ENCODE measurements around the gene GNG12. TPM values are rescaled to one million over a fixed set of nuclear protein-coding genes. Genes with fewer than 3 reads are reported as not detected.

Gene GNG12
- total and polyA plus RNA-seq, 9 of the 15 experiments (the other 6 are each of a cell fraction or from before 2014, with no cell fraction given): 2.6 to 6.0 (median 4.1) TPM

DNA sequence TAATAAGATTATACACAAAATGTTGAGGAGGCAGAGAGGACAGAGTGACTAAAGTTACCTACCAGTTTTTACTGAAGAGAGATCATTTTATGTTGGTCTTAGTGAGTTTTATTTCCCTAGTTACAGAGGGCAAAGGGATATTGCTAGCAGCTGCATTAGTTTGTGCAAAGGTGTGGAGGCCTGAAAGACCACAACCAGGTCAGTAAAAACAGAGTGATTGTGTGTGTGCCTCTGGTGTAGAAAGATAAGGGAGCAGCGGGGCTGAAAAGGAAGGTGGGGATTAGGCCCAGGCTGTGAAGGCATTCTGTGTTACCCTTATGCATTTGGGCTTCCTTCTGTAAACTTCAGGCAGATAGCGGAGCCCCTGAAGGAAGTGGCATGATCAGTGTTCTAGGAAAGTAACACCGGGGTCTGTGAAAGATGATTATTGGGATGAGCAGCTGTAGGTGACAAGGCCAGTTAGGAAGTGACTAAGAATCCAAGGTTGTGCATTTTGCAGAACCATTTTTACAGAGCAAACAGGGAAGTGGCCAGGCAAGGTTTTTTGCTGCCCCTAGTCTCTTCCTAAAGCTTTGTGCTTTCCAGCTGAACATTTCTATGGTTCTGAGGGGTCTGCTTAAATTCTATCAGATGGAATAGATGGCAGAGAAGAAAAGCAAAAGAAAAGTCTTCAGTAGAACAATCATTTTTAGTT, 144.6 kb downstream of the GNG12 start (continued):
- TF ChIP-seq SLC30A9 (CRISPR knock-in tag; IDR thresholded peaks at IDR 0.05) (no peak), SETDB1 (IDR thresholded peaks at IDR 0.05; ENCODE audit: low read length) (no peak), NCOA4 (IDR thresholded peaks at IDR 0.05; ENCODE audit: partially characterized antibody) (no peak), ZNF174 (CRISPR knock-in tag; IDR thresholded peaks at IDR 0.05) (no peak), SREBF2 (CRISPR knock-in tag; IDR thresholded peaks at IDR 0.05) (no peak), POU5F1 (IDR thresholded peaks at IDR 0.05; ENCODE audit: borderline replicate concordance, low read depth, low read length, partially characterized antibody) (no peak), ZNF785 (CRISPR knock-in tag; IDR thresholded peaks at IDR 0.05) (no peak), E2F3 (CRISPR knock-in tag; IDR thresholded peaks at IDR 0.05) (0 out of 2 replicates have a peak, but pooled peaks have one; percentile 46), ZNF143 (CRISPR knock-in tag; IDR thresholded peaks at IDR 0.05) (no peak)
- TF ChIP-seq, protein P1, sequence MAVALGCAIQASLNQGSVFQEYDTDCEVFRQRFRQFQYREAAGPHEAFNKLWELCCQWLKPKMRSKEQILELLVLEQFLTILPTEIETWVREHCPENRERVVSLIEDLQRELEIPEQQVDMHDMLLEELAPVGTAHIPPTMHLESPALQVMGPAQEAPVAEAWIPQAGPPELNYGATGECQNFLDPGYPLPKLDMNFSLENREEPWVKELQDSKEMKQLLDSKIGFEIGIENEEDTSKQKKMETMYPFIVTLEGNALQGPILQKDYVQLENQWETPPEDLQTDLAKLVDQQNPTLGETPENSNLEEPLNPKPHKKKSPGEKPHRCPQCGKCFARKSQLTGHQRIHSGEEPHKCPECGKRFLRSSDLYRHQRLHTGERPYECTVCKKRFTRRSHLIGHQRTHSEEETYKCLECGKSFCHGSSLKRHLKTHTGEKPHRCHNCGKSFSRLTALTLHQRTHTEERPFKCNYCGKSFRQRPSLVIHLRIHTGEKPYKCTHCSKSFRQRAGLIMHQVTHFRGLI (CRISPR knock-in tag; IDR thresholded peaks at IDR 0.05): no peak
- TF ChIP-seq, protein P2, sequence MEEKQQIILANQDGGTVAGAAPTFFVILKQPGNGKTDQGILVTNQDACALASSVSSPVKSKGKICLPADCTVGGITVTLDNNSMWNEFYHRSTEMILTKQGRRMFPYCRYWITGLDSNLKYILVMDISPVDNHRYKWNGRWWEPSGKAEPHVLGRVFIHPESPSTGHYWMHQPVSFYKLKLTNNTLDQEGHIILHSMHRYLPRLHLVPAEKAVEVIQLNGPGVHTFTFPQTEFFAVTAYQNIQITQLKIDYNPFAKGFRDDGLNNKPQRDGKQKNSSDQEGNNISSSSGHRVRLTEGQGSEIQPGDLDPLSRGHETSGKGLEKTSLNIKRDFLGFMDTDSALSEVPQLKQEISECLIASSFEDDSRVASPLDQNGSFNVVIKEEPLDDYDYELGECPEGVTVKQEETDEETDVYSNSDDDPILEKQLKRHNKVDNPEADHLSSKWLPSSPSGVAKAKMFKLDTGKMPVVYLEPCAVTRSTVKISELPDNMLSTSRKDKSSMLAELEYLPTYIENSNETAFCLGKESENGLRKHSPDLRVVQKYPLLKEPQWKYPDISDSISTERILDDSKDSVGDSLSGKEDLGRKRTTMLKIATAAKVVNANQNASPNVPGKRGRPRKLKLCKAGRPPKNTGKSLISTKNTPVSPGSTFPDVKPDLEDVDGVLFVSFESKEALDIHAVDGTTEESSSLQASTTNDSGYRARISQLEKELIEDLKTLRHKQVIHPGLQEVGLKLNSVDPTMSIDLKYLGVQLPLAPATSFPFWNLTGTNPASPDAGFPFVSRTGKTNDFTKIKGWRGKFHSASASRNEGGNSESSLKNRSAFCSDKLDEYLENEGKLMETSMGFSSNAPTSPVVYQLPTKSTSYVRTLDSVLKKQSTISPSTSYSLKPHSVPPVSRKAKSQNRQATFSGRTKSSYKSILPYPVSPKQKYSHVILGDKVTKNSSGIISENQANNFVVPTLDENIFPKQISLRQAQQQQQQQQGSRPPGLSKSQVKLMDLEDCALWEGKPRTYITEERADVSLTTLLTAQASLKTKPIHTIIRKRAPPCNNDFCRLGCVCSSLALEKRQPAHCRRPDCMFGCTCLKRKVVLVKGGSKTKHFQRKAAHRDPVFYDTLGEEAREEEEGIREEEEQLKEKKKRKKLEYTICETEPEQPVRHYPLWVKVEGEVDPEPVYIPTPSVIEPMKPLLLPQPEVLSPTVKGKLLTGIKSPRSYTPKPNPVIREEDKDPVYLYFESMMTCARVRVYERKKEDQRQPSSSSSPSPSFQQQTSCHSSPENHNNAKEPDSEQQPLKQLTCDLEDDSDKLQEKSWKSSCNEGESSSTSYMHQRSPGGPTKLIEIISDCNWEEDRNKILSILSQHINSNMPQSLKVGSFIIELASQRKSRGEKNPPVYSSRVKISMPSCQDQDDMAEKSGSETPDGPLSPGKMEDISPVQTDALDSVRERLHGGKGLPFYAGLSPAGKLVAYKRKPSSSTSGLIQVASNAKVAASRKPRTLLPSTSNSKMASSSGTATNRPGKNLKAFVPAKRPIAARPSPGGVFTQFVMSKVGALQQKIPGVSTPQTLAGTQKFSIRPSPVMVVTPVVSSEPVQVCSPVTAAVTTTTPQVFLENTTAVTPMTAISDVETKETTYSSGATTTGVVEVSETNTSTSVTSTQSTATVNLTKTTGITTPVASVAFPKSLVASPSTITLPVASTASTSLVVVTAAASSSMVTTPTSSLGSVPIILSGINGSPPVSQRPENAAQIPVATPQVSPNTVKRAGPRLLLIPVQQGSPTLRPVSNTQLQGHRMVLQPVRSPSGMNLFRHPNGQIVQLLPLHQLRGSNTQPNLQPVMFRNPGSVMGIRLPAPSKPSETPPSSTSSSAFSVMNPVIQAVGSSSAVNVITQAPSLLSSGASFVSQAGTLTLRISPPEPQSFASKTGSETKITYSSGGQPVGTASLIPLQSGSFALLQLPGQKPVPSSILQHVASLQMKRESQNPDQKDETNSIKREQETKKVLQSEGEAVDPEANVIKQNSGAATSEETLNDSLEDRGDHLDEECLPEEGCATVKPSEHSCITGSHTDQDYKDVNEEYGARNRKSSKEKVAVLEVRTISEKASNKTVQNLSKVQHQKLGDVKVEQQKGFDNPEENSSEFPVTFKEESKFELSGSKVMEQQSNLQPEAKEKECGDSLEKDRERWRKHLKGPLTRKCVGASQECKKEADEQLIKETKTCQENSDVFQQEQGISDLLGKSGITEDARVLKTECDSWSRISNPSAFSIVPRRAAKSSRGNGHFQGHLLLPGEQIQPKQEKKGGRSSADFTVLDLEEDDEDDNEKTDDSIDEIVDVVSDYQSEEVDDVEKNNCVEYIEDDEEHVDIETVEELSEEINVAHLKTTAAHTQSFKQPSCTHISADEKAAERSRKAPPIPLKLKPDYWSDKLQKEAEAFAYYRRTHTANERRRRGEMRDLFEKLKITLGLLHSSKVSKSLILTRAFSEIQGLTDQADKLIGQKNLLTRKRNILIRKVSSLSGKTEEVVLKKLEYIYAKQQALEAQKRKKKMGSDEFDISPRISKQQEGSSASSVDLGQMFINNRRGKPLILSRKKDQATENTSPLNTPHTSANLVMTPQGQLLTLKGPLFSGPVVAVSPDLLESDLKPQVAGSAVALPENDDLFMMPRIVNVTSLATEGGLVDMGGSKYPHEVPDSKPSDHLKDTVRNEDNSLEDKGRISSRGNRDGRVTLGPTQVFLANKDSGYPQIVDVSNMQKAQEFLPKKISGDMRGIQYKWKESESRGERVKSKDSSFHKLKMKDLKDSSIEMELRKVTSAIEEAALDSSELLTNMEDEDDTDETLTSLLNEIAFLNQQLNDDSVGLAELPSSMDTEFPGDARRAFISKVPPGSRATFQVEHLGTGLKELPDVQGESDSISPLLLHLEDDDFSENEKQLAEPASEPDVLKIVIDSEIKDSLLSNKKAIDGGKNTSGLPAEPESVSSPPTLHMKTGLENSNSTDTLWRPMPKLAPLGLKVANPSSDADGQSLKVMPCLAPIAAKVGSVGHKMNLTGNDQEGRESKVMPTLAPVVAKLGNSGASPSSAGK (IDR thresholded peaks at IDR 0.05): no peak

Measured in K562 (cell line).